ENCODE measurements around the gene SLC6A7. TPM values are rescaled to one million over a fixed set of nuclear protein-coding genes. Genes with fewer than 3 reads are reported as not detected.

The SLC6A7 gene
- total and polyA plus RNA-seq, 8 donors: not detected

DNA sequence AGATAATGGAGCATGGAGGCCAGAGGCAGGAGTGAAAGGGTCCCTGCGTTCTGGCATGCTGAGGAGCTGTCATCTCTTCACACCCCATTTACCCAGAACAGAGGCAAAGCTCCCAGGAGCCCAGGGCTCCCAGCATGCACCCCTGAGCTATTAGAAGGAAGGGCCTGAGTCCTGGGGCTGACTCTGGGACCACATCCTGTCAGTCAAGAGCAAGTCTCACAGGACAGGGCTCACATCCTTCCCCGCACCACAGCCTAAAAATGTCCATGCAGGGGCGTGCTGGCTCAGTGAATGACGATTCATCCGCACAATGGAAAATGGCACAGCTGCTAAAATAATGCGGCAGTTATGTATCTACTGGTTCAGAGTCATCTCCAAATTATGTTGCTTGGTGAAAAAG is 68.3 kb downstream of the SLC6A7 start:
- H3K27me3 ChIP-seq: no peaks in the 10 kb centered on the region
- FAIRE-seq (no peak), ATAC-seq (no peak), DNase-seq (no peak)
- WGBS, 2 donors: 81 to 82% methylated on average over 6 of the region's 6 CpGs
- intact Hi-C loops (cut with DNase I): no loop called here
- H3K4me1 ChIP-seq: no peaks in the 10 kb centered on the region
- no peaks in the 10 kb centered on the region for H3K9me3 ChIP-seq
- H3K4me3 ChIP-seq: no peak overlapping the region
- TF ChIP-seq, protein P1, sequence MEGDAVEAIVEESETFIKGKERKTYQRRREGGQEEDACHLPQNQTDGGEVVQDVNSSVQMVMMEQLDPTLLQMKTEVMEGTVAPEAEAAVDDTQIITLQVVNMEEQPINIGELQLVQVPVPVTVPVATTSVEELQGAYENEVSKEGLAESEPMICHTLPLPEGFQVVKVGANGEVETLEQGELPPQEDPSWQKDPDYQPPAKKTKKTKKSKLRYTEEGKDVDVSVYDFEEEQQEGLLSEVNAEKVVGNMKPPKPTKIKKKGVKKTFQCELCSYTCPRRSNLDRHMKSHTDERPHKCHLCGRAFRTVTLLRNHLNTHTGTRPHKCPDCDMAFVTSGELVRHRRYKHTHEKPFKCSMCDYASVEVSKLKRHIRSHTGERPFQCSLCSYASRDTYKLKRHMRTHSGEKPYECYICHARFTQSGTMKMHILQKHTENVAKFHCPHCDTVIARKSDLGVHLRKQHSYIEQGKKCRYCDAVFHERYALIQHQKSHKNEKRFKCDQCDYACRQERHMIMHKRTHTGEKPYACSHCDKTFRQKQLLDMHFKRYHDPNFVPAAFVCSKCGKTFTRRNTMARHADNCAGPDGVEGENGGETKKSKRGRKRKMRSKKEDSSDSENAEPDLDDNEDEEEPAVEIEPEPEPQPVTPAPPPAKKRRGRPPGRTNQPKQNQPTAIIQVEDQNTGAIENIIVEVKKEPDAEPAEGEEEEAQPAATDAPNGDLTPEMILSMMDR (IDR thresholded peaks at IDR 0.05): no peak
- no peak overlapping the region for H3K27ac ChIP-seq
- no peaks in the 10 kb centered on the region for H3K36me3 ChIP-seq

Other genes starting within 250 kb of the SLC6A7 start
- gene PDE6A, start 245.3 kb upstream of the SLC6A7 start, total RNA-seq: not detected
- gene PDE6A, start 245.3 kb upstream of the SLC6A7 start, polyA plus RNA-seq: not detected
- gene SLC26A2, start 229.3 kb upstream of the SLC6A7 start, total RNA-seq: 1 to 10 TPM; 3.1 to 7.4 (median 4.4) TPM
- gene SLC26A2, start 229.3 kb upstream of the SLC6A7 start, polyA plus RNA-seq: 1 to 10 TPM; 1.1 to 3.0 TPM
- gene TIGD6, start 189.4 kb upstream of the SLC6A7 start, total RNA-seq: 1 to 10 TPM; 1.5 to 3.6 (median 2.0) TPM
- gene TIGD6, start 189.4 kb upstream of the SLC6A7 start, polyA plus RNA-seq: 1 to 10 TPM; 2.3 to 2.6 TPM
- 10 to 100 TPM in 4 of 6 donors, 1 to 10 TPM in 2; 8.6 to 16.4 (median 10.7) TPM for gene HMGXB3, start 189.3 kb upstream of the SLC6A7 start, total RNA-seq
- gene HMGXB3, start 189.3 kb upstream of the SLC6A7 start, polyA plus RNA-seq: 10 to 100 TPM; 20.7 to 21.4 TPM
- gene CSF1R, start 103.5 kb upstream of the SLC6A7 start, total RNA-seq: 10 to 100 TPM in 3 of 6 donors, 1 to 10 TPM in 3; 1.4 to 51.2 (median 7.6) TPM
- gene CSF1R, start 103.5 kb upstream of the SLC6A7 start, polyA plus RNA-seq: 1 to 10 TPM; 1.9 to 2.6 TPM
- 10 to 100 TPM in 4 of 6 donors, 1 to 10 TPM in 2; 7.2 to 48.6 (median 15.6) TPM for gene PDGFRB, start 34.2 kb upstream of the SLC6A7 start, total RNA-seq
- 10 to 100 TPM; 11.5 to 17.0 TPM for gene PDGFRB, start 34.2 kb upstream of the SLC6A7 start, polyA plus RNA-seq
- under 1 TPM in 2 of 6 donors, not detected in 4; 0.13 to 0.16 TPM for gene CDX1, start 23.3 kb upstream of the SLC6A7 start, total RNA-seq
- gene CDX1, start 23.3 kb upstream of the SLC6A7 start, polyA plus RNA-seq: under 1 TPM in 1 of 2 donors, not detected in 1; 0.19 TPM
- under 1 TPM in 4 of 6 donors, not detected in 2; 0.03 to 0.19 (median 0.06) TPM for gene CAMK2A, start 99.7 kb downstream of the SLC6A7 start, total RNA-seq
- gene CAMK2A, start 99.7 kb downstream of the SLC6A7 start, polyA plus RNA-seq: under 1 TPM in 1 of 2 donors, not detected in 1; 0.12 TPM
- under 1 TPM in 5 of 6 donors, not detected in 1; 0.14 to 0.87 (median 0.24) TPM for gene ARSI, start 112.8 kb downstream of the SLC6A7 start, total RNA-seq
- not detected for gene ARSI, start 112.8 kb downstream of the SLC6A7 start, polyA plus RNA-seq
- 10 to 100 TPM in 5 of 6 donors, 1 to 10 TPM in 1; 8.7 to 19.5 (median 12.8) TPM for gene TCOF1, start 167.6 kb downstream of the SLC6A7 start, total RNA-seq
- gene TCOF1, start 167.6 kb downstream of the SLC6A7 start, polyA plus RNA-seq: 10 to 100 TPM; 15.8 to 19.9 TPM
- 1,000 to 10,000 TPM in 1 of 6 donors, 100 to 1,000 TPM in 3, 10 to 100 TPM in 2; 67.2 to 1,206 (median 163) TPM for gene CD74, start 222.8 kb downstream of the SLC6A7 start, total RNA-seq
- gene CD74, start 222.8 kb downstream of the SLC6A7 start, polyA plus RNA-seq: 100 to 1,000 TPM; 138 to 141 TPM

All from pancreas (tissue), 10 donors.